Sigmoid colon (tissue), 4 donors: ENCODE results near the gene HECW1.

Experiments used
- EP300 ChIP-seq, 4 donors: sonication (generic); formaldehyde crosslinking; IDR thresholded peaks; one replicate each; pipeline ENCODE4 v1.6.1; 2017; ENCODE audit warnings: antibody characterized with exemption in 4 of 4
- POLR2A ChIP-seq, 2 donors: fragments of 450-650 bp; IDR thresholded peaks; one replicate each; pipeline ENCODE4 v1.6.1; 2016; ENCODE audit warnings: antibody characterized with exemption in 2 of 2, mild to moderate bottlenecking in 2 of 2, moderate library complexity in 2 of 2
- POLR2AphosphoS5 ChIP-seq, 4 donors: sonication (generic); formaldehyde crosslinking; IDR thresholded peaks; one replicate each; pipeline ENCODE4 v1.6.1; 2017; ENCODE audit warnings: antibody characterized with exemption in 4 of 4
- TF ChIP-seq, protein P1 (sequence below), 4 experiments: fragments of 450-650 bp in 3 of 4; fragments of 200-600 bp in 1 of 4; IDR thresholded peaks; one replicate each; pipeline ENCODE4 v1.5.1; 2016 to 2019; ENCODE audit warnings: antibody characterized with exemption in 4 of 4, mild to moderate bottlenecking in 3 of 4, moderate library complexity in 2 of 4

DNA sequence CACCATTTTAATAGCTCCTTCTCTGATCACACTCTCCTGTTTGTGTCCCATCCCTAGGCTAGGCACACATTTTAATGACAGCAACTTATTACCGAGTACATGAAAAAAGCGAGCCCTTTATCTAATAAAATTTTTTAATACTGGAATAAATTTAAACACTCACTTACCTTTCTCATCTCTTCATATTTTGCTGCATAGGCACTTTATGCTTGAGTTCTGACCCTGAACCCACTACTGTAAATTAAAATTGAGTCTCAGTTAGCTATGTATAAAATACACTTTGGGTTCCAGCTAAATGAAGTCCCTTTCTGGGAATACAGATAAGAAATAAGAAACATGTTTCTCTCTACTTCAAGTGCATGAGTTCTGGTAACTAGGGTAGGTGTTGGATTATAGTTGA lies 104.6 kb downstream of the HECW1 start:
- TF ChIP-seq, protein P1, sequence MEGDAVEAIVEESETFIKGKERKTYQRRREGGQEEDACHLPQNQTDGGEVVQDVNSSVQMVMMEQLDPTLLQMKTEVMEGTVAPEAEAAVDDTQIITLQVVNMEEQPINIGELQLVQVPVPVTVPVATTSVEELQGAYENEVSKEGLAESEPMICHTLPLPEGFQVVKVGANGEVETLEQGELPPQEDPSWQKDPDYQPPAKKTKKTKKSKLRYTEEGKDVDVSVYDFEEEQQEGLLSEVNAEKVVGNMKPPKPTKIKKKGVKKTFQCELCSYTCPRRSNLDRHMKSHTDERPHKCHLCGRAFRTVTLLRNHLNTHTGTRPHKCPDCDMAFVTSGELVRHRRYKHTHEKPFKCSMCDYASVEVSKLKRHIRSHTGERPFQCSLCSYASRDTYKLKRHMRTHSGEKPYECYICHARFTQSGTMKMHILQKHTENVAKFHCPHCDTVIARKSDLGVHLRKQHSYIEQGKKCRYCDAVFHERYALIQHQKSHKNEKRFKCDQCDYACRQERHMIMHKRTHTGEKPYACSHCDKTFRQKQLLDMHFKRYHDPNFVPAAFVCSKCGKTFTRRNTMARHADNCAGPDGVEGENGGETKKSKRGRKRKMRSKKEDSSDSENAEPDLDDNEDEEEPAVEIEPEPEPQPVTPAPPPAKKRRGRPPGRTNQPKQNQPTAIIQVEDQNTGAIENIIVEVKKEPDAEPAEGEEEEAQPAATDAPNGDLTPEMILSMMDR (IDR thresholded peaks at IDR 0.05): no peak
- TF ChIP-seq POLR2A (IDR thresholded peaks at IDR 0.05): no peak
- no peak for TF ChIP-seq POLR2AphosphoS5 (IDR thresholded peaks at IDR 0.05)
- no peak for TF ChIP-seq EP300 (IDR thresholded peaks at IDR 0.05)
